ENCODE measurements around the gene MAN1A2. TPM values are rescaled to one million over a fixed set of nuclear protein-coding genes. Genes with fewer than 3 reads are reported as not detected.

Gene MAN1A2
- total and polyA plus RNA-seq, 9 of the 15 experiments (the other 6 are each of a cell fraction or from before 2014, with no cell fraction given) = 4.2 to 38.4 (median 18.7) TPM

DNA sequence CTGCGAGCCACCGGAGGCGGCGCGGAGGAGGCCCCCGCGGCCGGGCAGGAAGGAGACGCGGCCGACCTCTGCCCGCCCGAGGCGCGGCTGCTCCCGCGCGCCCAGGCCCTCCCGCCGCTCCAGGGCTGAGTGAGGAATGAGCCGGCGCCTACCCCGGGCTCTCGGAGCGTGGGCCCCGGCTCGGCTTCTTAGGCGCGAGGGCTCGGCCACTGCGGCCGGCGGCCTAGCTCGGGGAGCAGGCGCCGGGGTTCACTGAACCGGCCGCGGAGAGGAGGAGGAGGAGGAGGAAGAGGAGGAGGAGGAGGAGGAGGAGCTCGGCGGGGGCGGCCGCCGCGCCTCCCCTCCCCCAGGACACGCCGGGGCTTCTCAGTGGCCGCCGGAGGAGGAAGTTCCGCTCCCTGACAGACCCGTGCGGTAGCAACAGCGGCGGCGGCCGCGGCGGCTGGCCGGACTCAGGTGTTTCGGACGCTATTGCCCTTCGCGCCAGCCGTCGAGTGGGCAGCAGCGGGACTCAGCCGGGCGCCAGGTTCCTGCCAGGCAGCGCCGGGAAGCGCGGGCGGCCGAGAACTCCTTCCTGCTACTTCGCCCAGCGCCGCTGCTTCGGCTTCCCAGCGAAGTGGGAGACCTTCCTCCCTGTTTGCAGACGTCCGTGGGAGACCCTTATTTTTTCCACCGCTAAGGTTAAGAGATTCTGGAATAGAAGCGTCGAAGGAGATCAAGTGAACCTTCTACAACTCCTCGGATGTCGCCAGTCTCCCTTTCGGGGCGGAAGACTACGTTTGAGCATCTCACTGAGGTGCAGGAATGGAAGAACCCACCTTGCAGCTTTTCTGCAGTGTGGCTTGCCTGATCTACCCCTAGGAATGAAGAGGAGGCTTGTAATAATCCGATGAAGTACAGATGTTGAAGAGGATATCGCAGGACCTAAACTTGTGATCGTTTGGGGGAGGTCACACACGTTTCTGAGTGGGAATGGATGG is at the start of gene MAN1A2 (continued):
- TF ChIP-seq, protein P1, sequence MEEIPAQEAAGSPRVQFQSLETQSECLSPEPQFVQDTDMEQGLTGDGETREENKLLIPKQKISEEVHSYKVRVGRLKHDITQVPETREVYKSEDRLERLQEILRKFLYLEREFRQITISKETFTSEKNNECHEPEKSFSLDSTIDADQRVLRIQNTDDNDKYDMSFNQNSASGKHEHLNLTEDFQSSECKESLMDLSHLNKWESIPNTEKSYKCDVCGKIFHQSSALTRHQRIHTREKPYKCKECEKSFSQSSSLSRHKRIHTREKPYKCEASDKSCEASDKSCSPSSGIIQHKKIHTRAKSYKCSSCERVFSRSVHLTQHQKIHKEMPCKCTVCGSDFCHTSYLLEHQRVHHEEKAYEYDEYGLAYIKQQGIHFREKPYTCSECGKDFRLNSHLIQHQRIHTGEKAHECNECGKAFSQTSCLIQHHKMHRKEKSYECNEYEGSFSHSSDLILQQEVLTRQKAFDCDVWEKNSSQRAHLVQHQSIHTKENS (CRISPR knock-in tag; IDR thresholded peaks at IDR 0.05) = no peak
- TF ChIP-seq CBX1 (IDR thresholded peaks at IDR 0.05; ENCODE audit: low read depth) (no peak; the same call in 1 of the 2 replicates), ZFP30 (CRISPR knock-in tag; IDR thresholded peaks at IDR 0.05; ENCODE audit: borderline replicate concordance) (no peak), SUPT5H (IDR thresholded peaks at IDR 0.05) (peak; percentile 69), EP300 (IDR thresholded peaks at IDR 0.05; ENCODE audit: low read length) (peak; percentile 26; the same call in 1 of the 2 replicates), NCOR1 (IDR thresholded peaks at IDR 0.05) (no peak), SMARCE1 (IDR thresholded peaks at IDR 0.05) (no peak), NCOA6 (IDR thresholded peaks at IDR 0.05) (peak; percentile 86), BCOR (IDR thresholded peaks at IDR 0.05) (peak; percentile 49; the same call in 1 of the 2 replicates), CXXC5 (CRISPR knock-in tag; IDR thresholded peaks at IDR 0.05) (peak; percentile 82)
- TF ChIP-seq, protein P2, sequence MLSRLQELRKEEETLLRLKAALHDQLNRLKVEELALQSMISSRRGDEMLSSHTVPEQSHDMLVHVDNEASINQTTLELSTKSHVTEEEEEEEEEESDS (CRISPR knock-in tag; IDR thresholded peaks at IDR 0.05) = no peak
- TF ChIP-seq, protein P3, sequence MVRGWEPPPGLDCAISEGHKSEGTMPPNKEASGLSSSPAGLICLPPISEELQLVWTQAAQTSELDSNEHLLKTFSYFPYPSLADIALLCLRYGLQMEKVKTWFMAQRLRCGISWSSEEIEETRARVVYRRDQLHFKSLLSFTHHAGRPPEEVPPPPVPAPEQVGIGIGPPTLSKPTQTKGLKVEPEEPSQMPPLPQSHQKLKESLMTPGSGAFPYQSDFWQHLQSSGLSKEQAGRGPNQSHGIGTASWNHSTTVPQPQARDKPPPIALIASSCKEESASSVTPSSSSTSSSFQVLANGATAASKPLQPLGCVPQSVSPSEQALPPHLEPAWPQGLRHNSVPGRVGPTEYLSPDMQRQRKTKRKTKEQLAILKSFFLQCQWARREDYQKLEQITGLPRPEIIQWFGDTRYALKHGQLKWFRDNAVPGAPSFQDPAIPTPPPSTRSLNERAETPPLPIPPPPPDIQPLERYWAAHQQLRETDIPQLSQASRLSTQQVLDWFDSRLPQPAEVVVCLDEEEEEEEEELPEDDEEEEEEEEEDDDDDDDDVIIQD (CRISPR knock-in tag; IDR thresholded peaks at IDR 0.05) = peak; percentile 35; the same call in 1 of the 2 replicates
- TF ChIP-seq, protein P4, sequence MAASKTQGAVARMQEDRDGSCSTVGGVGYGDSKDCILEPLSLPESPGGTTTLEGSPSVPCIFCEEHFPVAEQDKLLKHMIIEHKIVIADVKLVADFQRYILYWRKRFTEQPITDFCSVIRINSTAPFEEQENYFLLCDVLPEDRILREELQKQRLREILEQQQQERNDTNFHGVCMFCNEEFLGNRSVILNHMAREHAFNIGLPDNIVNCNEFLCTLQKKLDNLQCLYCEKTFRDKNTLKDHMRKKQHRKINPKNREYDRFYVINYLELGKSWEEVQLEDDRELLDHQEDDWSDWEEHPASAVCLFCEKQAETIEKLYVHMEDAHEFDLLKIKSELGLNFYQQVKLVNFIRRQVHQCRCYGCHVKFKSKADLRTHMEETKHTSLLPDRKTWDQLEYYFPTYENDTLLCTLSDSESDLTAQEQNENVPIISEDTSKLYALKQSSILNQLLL (CRISPR knock-in tag; IDR thresholded peaks at IDR 0.05; ENCODE audit: borderline replicate concordance) = no peak
- TF ChIP-seq, protein P5, sequence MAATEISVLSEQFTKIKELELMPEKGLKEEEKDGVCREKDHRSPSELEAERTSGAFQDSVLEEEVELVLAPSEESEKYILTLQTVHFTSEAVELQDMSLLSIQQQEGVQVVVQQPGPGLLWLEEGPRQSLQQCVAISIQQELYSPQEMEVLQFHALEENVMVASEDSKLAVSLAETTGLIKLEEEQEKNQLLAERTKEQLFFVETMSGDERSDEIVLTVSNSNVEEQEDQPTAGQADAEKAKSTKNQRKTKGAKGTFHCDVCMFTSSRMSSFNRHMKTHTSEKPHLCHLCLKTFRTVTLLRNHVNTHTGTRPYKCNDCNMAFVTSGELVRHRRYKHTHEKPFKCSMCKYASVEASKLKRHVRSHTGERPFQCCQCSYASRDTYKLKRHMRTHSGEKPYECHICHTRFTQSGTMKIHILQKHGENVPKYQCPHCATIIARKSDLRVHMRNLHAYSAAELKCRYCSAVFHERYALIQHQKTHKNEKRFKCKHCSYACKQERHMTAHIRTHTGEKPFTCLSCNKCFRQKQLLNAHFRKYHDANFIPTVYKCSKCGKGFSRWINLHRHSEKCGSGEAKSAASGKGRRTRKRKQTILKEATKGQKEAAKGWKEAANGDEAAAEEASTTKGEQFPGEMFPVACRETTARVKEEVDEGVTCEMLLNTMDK (IDR thresholded peaks at IDR 0.05; ENCODE audit: borderline replicate concordance, insufficient read depth, low read depth, low read length, poor library complexity, severe bottlenecking) = no peak
- TF ChIP-seq, protein P6, sequence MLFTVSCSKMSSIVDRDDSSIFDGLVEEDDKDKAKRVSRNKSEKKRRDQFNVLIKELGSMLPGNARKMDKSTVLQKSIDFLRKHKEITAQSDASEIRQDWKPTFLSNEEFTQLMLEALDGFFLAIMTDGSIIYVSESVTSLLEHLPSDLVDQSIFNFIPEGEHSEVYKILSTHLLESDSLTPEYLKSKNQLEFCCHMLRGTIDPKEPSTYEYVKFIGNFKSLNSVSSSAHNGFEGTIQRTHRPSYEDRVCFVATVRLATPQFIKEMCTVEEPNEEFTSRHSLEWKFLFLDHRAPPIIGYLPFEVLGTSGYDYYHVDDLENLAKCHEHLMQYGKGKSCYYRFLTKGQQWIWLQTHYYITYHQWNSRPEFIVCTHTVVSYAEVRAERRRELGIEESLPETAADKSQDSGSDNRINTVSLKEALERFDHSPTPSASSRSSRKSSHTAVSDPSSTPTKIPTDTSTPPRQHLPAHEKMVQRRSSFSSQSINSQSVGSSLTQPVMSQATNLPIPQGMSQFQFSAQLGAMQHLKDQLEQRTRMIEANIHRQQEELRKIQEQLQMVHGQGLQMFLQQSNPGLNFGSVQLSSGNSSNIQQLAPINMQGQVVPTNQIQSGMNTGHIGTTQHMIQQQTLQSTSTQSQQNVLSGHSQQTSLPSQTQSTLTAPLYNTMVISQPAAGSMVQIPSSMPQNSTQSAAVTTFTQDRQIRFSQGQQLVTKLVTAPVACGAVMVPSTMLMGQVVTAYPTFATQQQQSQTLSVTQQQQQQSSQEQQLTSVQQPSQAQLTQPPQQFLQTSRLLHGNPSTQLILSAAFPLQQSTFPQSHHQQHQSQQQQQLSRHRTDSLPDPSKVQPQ (CRISPR knock-in tag; IDR thresholded peaks at IDR 0.05; ENCODE audit: borderline replicate concordance) = 0 out of 2 replicates have a peak, but pooled peaks have one; percentile 31
- TF ChIP-seq, protein P7, sequence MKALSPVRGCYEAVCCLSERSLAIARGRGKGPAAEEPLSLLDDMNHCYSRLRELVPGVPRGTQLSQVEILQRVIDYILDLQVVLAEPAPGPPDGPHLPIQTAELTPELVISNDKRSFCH (CRISPR knock-in tag; IDR thresholded peaks at IDR 0.05) = no peak
- TF ChIP-seq, protein P7 (tag; IDR thresholded peaks at IDR 0.05) = no peak

Measured in K562 (cell line).